Keratinocyte (primary cell): Measurements from ENCODE around the gene KSR1. TPM values are rescaled to one million over a fixed set of nuclear protein-coding genes. Genes with fewer than 3 reads are reported as not detected.

ENCODE experiments used
- DNase-seq: peaks from one replicate; pipeline ENCODE4 v3.0.0-alpha.2; 2011; ENCODE audit warnings: low read depth, missing footprints, low spot score
- FAIRE-seq: peaks from 2 replicates; lab custom pipeline; 2011; peaks lifted over from hg19 to GRCh38; lab: Jason Lieb, UNC
- H2AFZ ChIP-seq: 2 replicates; pipeline ENCODE4 v1.6.0; 2012; ENCODE audit warnings: low read length, control low read depth, inconsistent platforms; ENCODE audit not compliant: control insufficient read depth
- H3K27ac ChIP-seq: 2 replicates; pipeline ENCODE4 v1.5.1; 2011; ENCODE audit warnings: low read length; ENCODE audit not compliant: control insufficient read depth, insufficient read depth
- H3K27me3 ChIP-seq: 3 replicates; pipeline ENCODE4 v1.6.0; 2011; ENCODE audit warnings: low read length; ENCODE audit not compliant: control insufficient read depth, insufficient read depth; ENCODE audit errors: extremely low read depth
- H3K36me3 ChIP-seq, 2 experiments: 2 replicates in 1 of 2; 3 replicates in 1 of 2; pipeline ENCODE4 v1.5.1; 2011; ENCODE audit warnings: low read length in 2 of 2, mild to moderate bottlenecking in 1 of 2; ENCODE audit not compliant: control insufficient read depth in 2 of 2, insufficient read depth in 2 of 2; ENCODE audit errors: extremely low read depth in 1 of 2
- H3K4me1 ChIP-seq: 3 replicates; pipeline ENCODE4 v1.5.1; 2011; ENCODE audit warnings: low read length; ENCODE audit not compliant: control insufficient read depth, insufficient read depth; ENCODE audit errors: extremely low read depth
- H3K4me2 ChIP-seq: 3 replicates; pipeline ENCODE4 v1.6.0; 2011; ENCODE audit warnings: low read depth, low read length; ENCODE audit not compliant: control insufficient read depth, insufficient read depth; ENCODE audit errors: extremely low read depth
- H3K4me3 ChIP-seq, 3 experiments: fragments of 200-600 bp in 1 of 3; sonication (generic) in 1 of 3; 2 replicates in 2 of 3; 3 replicates in 1 of 3; pipeline ENCODE4 v1.5.1; 2011 to 2016; ENCODE audit warnings: low read length in 3 of 3, mild to moderate bottlenecking in 3 of 3, control low read depth in 2 of 3, inconsistent platforms in 1 of 3, low read depth in 1 of 3, mixed read lengths in 1 of 3, mixed run types in 1 of 3, moderate library complexity in 1 of 3; ENCODE audit not compliant: control insufficient read depth in 2 of 3, insufficient read depth in 2 of 3; ENCODE audit errors: extremely low read depth in 1 of 3
- H3K79me2 ChIP-seq: 2 replicates; pipeline ENCODE4 v1.6.0; 2012; ENCODE audit warnings: low read length; ENCODE audit not compliant: control insufficient read depth, insufficient read depth
- H3K9ac ChIP-seq: 3 replicates; pipeline ENCODE4 v1.6.0; 2011; ENCODE audit warnings: low read length; ENCODE audit not compliant: control insufficient read depth, insufficient read depth; ENCODE audit errors: extremely low read depth
- H3K9me1 ChIP-seq: 3 replicates; pipeline ENCODE4 v1.6.0; 2011; ENCODE audit warnings: low read length; ENCODE audit not compliant: control insufficient read depth, insufficient read depth; ENCODE audit errors: extremely low read depth
- H3K9me3 ChIP-seq: 2 replicates; pipeline ENCODE4 v1.5.1; 2012; ENCODE audit warnings: low read depth, low read length; ENCODE audit not compliant: control insufficient read depth
- H4K20me1 ChIP-seq: 3 replicates; pipeline ENCODE4 v1.6.0; 2011; ENCODE audit warnings: low read length; ENCODE audit not compliant: control insufficient read depth, insufficient read depth; ENCODE audit errors: extremely low read depth
- EZH2 ChIP-seq: IDR thresholded peaks from one replicate; pipeline ENCODE4 v1.6.1; 2012; ENCODE audit warnings: inconsistent platforms, mild to moderate bottlenecking, low read length, moderate library complexity
- dilution Hi-C: fragments of 300-500 bp; cut with MboI; formaldehyde crosslinking; loops from one replicate; pipeline ENCODE4 v1.7.0; 2020; ENCODE audit warnings: low sequenced_read_pairs; ENCODE audit not compliant: extremely low pct_ligation_motif_present
- polyA minus RNA-seq, 3 experiments: library from RNA; depleted of rRNA, polyadenylated mRNA; stranded (reverse); fragments of >200 nt; gene quantifications; 1 replicate in 1 of 3; 2 replicates in 1 of 3; 3 replicates in 1 of 3; pipeline ENCODE4 v1.2.3, GENCODE V29; 2011
- polyA plus RNA-seq, 5 experiments: library from polyadenylated mRNA; depleted of rRNA in 3 of 5; stranded (reverse) in 3 of 5; stranded (forward) in 1 of 5; unstranded in 1 of 5; fragments of >200 nt; gene quantifications; 1 replicate in 1 of 5; 2 replicates in 3 of 5; 3 replicates in 1 of 5; pipeline versions ENCODE4 v1.2.1 to v1.2.3, GENCODE V29; 2011 to 2012; ENCODE audit warnings: missing spikeins in 2 of 5, low read depth in 1 of 5, low replicate concordance in 1 of 5
- TF ChIP-seq, protein P1 (sequence below), 3 experiments: IDR thresholded peaks in 1 of 3; conservative IDR thresholded peaks in 1 of 3; optimal IDR thresholded peaks in 1 of 3; 2 replicates in 2 of 3; 3 replicates in 1 of 3; pipeline versions ENCODE3 to v1.5.1; 2011; ENCODE audit warnings: low read length in 3 of 3, mild to moderate bottlenecking in 3 of 3, moderate library complexity in 2 of 3, control low read depth in 1 of 3, inconsistent platforms in 1 of 3; ENCODE audit not compliant: insufficient read depth in 2 of 3; ENCODE audit errors: extremely low read depth in 1 of 3

The KSR1 gene
- polyA plus RNA-seq (0.97 to 1.8 TPM (median 1.3 TPM) in 3 replicates), polyA minus RNA-seq (1.8 to 3.6 TPM (median 2.0 TPM) in 3 replicates)
- 3.7 TPM for polyA plus RNA-seq (2011; ENCODE audit: low read depth)
- 0.64 and 0.66 TPM in 2 replicates for polyA plus RNA-seq (2011; cell fraction: cytosol; rRNA removed)
- polyA plus RNA-seq (2011; cell fraction: nucleus; rRNA removed) = 3.4 and 5.1 TPM in 2 replicates
- 1.2 and 1.7 TPM in 2 replicates for polyA plus RNA-seq (2012; ENCODE audit: low replicate concordance)
- 1.2 TPM for polyA minus RNA-seq (2011; cell fraction: cytosol; rRNA and poly(A)+ RNA removed)
- 3.6 and 6.8 TPM in 2 replicates for polyA minus RNA-seq (2011; cell fraction: nucleus; rRNA and poly(A)+ RNA removed)

DNA sequence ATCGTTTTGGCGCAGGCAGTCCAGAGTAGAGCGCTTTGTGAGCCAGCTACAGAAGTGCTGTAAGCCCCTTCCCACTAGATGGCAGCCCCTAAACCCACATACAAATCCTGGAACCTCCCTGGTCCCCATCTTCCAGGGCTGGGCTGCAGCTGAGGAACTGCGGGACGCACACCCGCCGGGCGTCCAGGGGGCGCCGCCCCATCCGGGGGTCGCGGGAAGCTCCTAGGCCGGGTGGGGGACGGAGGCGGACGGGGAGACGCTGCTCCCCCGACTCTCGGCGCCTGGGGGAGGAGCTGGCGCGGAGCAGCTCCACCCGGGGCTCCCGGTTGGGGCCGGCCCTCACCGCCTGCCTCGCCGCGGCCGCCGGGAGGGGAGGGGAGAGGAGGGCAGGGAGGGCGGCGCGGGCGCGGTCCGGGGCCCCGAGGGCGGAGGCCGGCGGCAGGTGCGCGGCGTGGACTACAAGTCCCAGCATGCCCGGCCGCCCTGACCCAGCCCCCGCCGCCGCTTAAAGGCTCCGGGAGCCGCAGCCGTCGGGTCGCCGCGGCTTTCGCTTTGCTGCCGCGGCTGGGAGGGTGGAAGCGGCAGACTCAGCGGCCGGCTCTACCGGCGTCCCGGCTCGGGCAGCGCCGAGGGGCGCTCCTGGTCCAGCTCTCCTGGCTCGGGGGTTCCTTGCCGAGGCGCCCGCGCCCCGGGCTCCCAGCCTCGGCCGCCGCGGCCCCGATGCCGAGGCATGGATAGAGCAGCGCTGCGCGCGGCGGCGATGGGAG is at the start of gene KSR1:
Gene KSR1, plus strand, starts transcription at position 535 of the 767 bp plus-strand sequence. Its CDS starts 196 bp downstream, at position 731.
- H3K36me3 ChIP-seq = no peaks in the 10 kb centered on the region
- no peaks in the 10 kb centered on the region for H4K20me1 ChIP-seq
- H3K9me3 ChIP-seq = no peaks in the 10 kb centered on the region
- H3K27ac ChIP-seq = no peak within 1 kb of the TSS
- dilution Hi-C loops = no loop called here
- H3K9me1 ChIP-seq = no peaks in the 10 kb centered on the region
- FAIRE-seq (no peak), DNase-seq (no peak)
- H3K79me2 ChIP-seq = no peaks in the 10 kb centered on the region
- H3K4me3 ChIP-seq = peak within 1 kb of the TSS; percentile 44 to 65 (median 56)
- peaks cover 11% of the 10 kb centered on the region for H3K27me3 ChIP-seq
- H3K4me2 ChIP-seq = peak within 1 kb of the TSS; percentile 80
- H2AFZ ChIP-seq = peak within 1 kb of the TSS; percentile 39
- H3K9ac ChIP-seq = peak within 1 kb of the TSS; percentile 35
- TF ChIP-seq EZH2 = no peak
- TF ChIP-seq, protein P1, sequence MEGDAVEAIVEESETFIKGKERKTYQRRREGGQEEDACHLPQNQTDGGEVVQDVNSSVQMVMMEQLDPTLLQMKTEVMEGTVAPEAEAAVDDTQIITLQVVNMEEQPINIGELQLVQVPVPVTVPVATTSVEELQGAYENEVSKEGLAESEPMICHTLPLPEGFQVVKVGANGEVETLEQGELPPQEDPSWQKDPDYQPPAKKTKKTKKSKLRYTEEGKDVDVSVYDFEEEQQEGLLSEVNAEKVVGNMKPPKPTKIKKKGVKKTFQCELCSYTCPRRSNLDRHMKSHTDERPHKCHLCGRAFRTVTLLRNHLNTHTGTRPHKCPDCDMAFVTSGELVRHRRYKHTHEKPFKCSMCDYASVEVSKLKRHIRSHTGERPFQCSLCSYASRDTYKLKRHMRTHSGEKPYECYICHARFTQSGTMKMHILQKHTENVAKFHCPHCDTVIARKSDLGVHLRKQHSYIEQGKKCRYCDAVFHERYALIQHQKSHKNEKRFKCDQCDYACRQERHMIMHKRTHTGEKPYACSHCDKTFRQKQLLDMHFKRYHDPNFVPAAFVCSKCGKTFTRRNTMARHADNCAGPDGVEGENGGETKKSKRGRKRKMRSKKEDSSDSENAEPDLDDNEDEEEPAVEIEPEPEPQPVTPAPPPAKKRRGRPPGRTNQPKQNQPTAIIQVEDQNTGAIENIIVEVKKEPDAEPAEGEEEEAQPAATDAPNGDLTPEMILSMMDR (optimal IDR thresholded peaks at IDR 0.05 in 1 of 3, IDR thresholded peaks at IDR 0.05 in 1 of 3, conservative IDR thresholded peaks at IDR 0.05 in 1 of 3; ENCODE audit: extremely low read depth in 1 of 3, insufficient read depth in 2 of 3, low read length in 3 of 3) = peak in 2 of 3 experiments; percentile 3 to 24
- H3K4me1 ChIP-seq = peaks cover 6% of the 10 kb centered on the region

- dilution Hi-C loops = no loop called here
- no peak overlapping the region for H2AFZ ChIP-seq
- no peak for TF ChIP-seq EZH2
- TF ChIP-seq, protein P1 (optimal IDR thresholded peaks at IDR 0.05 in 1 of 3, IDR thresholded peaks at IDR 0.05 in 1 of 3, conservative IDR thresholded peaks at IDR 0.05 in 1 of 3; ENCODE audit: extremely low read depth in 1 of 3, insufficient read depth in 2 of 3, low read length in 3 of 3) = no peak
- no peaks in the 10 kb centered on the region for H3K27me3 ChIP-seq
- H3K9ac ChIP-seq = no peak overlapping the region
- H4K20me1 ChIP-seq = no peaks in the 10 kb centered on the region
- DNase-seq (peak; percentile 57), FAIRE-seq (peak; percentile 74)
- no peaks in the 10 kb centered on the region for H3K9me3 ChIP-seq
- H3K9me1 ChIP-seq = no peaks in the 10 kb centered on the region
- H3K36me3 ChIP-seq = no peaks in the 10 kb centered on the region
- peaks cover 6% of the 10 kb centered on the region for H3K4me1 ChIP-seq
- H3K4me2 ChIP-seq = peak overlapping the region; percentile 22
- no peak overlapping the region for H3K4me3 ChIP-seq
- no peak overlapping the region for H3K27ac ChIP-seq
- H3K79me2 ChIP-seq = no peaks in the 10 kb centered on the region
Observed at GRCh38 chr17:27407916-27408864, 48.1 kb upstream of the KSR1 start.
